GM12865 (cell line): ENCODE results near the gene DNAH9.

ENCODE experiments used
- DNase-seq: peaks from one replicate; pipeline ENCODE4 v3.0.0; 2010; ENCODE audit warnings: low read depth
- H3K4me3 ChIP-seq: 2 replicates; pipeline ENCODE4 v1.5.1; 2011; ENCODE audit warnings: mild to moderate bottlenecking, low read depth, low read length, control low read depth
- TF ChIP-seq, protein P1 (sequence below): IDR thresholded peaks from 2 replicates; pipeline ENCODE4 v1.5.1; 2011; ENCODE audit warnings: low read length, control low read depth, low read depth, inconsistent platforms; ENCODE audit not compliant: insufficient read depth; ENCODE audit errors: missing control alignments

Gene DNAH9, protein sequence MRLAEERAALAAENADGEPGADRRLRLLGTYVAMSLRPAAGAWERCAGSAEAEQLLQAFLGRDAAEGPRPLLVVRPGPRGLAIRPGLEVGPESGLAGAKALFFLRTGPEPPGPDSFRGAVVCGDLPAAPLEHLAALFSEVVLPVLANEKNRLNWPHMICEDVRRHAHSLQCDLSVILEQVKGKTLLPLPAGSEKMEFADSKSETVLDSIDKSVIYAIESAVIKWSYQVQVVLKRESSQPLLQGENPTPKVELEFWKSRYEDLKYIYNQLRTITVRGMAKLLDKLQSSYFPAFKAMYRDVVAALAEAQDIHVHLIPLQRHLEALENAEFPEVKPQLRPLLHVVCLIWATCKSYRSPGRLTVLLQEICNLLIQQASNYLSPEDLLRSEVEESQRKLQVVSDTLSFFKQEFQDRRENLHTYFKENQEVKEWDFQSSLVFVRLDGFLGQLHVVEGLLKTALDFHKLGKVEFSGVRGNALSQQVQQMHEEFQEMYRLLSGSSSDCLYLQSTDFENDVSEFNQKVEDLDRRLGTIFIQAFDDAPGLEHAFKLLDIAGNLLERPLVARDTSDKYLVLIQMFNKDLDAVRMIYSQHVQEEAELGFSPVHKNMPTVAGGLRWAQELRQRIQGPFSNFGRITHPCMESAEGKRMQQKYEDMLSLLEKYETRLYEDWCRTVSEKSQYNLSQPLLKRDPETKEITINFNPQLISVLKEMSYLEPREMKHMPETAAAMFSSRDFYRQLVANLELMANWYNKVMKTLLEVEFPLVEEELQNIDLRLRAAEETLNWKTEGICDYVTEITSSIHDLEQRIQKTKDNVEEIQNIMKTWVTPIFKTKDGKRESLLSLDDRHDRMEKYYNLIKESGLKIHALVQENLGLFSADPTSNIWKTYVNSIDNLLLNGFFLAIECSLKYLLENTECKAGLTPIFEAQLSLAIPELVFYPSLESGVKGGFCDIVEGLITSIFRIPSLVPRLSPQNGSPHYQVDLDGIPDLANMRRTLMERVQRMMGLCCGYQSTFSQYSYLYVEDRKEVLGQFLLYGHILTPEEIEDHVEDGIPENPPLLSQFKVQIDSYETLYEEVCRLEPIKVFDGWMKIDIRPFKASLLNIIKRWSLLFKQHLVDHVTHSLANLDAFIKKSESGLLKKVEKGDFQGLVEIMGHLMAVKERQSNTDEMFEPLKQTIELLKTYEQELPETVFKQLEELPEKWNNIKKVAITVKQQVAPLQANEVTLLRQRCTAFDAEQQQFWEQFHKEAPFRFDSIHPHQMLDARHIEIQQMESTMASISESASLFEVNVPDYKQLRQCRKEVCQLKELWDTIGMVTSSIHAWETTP (N-terminal part only)

GRCh38 chr17:11598274-11599221 lies at the start of gene DNAH9:
TSS of gene DNAH9 (plus strand) at chr17:11598470. CDS start at chr17:11598499, 29 bp downstream.
- TF ChIP-seq, protein P1, sequence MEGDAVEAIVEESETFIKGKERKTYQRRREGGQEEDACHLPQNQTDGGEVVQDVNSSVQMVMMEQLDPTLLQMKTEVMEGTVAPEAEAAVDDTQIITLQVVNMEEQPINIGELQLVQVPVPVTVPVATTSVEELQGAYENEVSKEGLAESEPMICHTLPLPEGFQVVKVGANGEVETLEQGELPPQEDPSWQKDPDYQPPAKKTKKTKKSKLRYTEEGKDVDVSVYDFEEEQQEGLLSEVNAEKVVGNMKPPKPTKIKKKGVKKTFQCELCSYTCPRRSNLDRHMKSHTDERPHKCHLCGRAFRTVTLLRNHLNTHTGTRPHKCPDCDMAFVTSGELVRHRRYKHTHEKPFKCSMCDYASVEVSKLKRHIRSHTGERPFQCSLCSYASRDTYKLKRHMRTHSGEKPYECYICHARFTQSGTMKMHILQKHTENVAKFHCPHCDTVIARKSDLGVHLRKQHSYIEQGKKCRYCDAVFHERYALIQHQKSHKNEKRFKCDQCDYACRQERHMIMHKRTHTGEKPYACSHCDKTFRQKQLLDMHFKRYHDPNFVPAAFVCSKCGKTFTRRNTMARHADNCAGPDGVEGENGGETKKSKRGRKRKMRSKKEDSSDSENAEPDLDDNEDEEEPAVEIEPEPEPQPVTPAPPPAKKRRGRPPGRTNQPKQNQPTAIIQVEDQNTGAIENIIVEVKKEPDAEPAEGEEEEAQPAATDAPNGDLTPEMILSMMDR, result no peak
- no peak for DNase-seq
- no peak within 1 kb of the TSS for H3K4me3 ChIP-seq

DNA sequence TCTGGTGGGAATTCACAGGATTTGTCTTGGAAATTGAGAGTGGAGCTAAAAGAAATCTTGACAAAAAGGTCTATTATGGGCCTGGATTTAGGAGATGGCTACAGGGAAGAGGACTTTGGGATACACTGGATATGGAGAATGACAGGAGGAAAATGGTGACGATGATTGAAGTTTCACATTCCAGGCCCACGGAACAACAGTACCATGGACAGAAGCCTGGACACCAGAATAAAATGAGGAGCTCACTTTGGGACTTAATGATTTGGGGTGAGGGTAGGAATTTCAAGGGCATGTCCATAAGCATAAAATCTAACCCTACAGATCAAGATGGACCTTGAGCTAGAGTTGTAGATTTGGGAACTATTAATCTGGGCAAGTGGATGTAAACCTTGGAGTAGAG lies 47.8 kb upstream of the DNAH9 start:
- no peak overlapping the region for H3K4me3 ChIP-seq
- DNase-seq, result no peak
- TF ChIP-seq, protein P1, result no peak

DNA sequence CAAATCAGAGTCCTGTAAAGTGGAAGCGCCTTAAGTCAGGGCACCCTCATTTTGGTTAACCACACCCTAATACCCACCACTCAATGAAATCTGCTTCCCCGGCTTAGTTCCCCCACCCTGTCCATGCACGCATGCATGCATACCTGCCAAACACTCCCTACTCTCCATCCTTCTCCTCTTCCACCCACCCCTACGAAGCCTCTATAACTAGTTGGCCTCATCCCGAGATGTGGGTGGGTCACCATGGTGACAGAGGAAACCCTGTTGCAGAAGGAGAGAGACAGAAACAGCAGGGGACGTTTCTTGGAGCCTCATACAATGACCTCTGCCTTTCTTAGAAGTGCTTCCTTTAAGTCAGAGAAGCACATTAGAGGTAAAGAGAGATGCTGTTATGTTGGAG lies 46.8 kb upstream of the DNAH9 start:
- TF ChIP-seq, protein P1, result no peak
- H3K4me3 ChIP-seq, result no peak overlapping the region
- no peak for DNase-seq

DNA sequence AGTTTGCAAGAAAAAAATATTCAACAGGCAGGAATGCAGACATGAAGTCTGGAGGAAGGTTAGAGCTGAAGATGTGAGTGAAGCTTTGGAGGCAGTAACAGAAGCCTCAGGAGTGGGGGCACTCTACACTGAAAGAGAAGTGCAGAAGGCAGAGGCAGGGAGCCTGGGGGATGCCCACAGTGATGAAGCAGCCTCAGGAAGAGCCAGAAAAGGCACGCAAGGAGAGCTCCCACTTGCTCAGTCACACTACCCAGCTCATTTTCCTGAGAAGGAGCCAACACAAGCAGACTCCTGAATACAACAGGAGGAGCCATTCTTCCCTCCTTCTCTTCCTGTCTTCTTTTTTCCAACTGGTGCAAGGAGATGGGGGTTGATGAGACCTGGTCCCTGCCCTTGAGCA lies 45.1 kb upstream of the DNAH9 start:
- H3K4me3 ChIP-seq, result no peak overlapping the region
- TF ChIP-seq, protein P1, result no peak
- no peak for DNase-seq

DNA sequence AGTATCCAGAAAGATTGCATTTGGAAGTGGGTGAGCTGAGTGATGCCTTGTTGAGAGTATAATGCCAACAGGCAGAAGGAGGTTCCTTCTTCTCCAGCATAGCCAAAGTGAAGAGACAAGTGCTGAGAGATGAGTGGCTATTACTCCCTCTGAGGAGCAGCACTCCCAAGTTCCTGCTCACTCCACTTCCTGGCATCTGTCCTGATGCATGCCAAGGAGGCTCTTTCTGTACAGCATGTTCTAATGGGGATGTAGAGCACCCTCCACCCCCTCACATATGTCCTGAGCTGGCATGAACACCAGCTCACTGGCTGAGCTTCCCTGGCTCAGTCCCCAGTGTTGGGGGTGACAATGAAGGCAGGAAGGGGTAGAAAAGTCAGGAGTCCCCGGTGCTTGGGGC lies 44.2 kb upstream of the DNAH9 start:
- no peak overlapping the region for H3K4me3 ChIP-seq
- DNase-seq, result no peak

More for the DNA sequence above, 44.2 kb upstream of the DNAH9 start:
- TF ChIP-seq, protein P1, result no peak
